HG02840 (cell line): ENCODE measurements around the gene CCR7.

Experiments used
- ATAC-seq: cut with Tn5 transposase; IDR thresholded peaks from one replicate; pipeline ENCODE4 v1.9.1; 2021; ENCODE audit warnings: mild to moderate bottlenecking, moderate library complexity, moderate number of reproducible peaks; ENCODE audit not compliant: unreplicated experiment, low FRiP score

CCR7 gene

GRCh38 chr17:40522250-40522960 is 42.9 kb downstream of the CCR7 start:
- no peak for ATAC-seq

GRCh38 chr17:40520991-40521453 is 44.2 kb downstream of the CCR7 start:
- ATAC-seq = no peak

DNA sequence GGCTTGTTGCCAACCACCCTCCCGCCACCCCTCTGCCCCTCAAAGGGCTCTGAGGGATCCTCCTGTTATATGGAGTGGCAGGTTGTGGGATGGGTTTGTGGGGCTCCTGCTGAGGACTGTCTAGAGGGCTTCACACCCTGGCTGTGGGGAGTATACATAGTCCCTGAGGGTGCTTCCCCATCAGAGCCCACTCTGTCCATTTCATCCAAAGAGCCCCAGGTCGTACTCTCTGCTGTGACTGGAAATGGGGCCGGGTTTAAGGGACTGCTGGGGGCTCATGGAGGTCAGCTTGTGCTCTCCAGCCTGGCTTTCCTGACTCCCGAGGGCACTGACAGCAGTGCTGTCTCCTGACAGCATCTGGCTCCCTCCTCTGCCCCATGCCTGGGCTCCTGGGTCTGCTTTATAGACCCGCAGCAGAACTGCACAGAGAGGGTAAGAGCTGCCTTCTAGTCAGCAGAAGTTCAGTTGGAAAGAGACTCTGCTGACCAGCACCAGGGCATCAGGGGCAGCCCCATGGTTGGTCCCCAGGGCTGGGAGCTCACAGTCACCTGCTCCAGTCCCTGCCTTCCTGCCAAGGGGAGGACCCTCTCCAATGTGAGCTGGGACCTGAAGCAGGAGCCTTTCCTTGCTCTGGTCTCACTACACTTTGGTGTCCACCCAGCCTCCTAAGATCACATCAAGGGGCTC is 46.0 kb downstream of the CCR7 start:
- no peak for ATAC-seq

- no peak for ATAC-seq
Observed at GRCh38 chr17:40518401-40519088, 46.7 kb downstream of the CCR7 start.

GRCh38 chr17:40517981-40518380 is 47.3 kb downstream of the CCR7 start:
- no peak for ATAC-seq

- no peak for ATAC-seq
Observed at GRCh38 chr17:40517286-40517662, 48.0 kb downstream of the CCR7 start.

- ATAC-seq = no peak
Observed at GRCh38 chr17:40516581-40517285, 48.5 kb downstream of the CCR7 start.

- ATAC-seq = no peak
Observed at GRCh38 chr17:40515491-40516041, 49.7 kb downstream of the CCR7 start.

- ATAC-seq = no peak
Observed at GRCh38 chr17:40515011-40515410, 50.3 kb downstream of the CCR7 start.

GRCh38 chr17:40514013-40514875 is 51.0 kb downstream of the CCR7 start:
- no peak for ATAC-seq

GRCh38 chr17:40511667-40512220 is 53.5 kb downstream of the CCR7 start:
- no peak for ATAC-seq

DNA sequence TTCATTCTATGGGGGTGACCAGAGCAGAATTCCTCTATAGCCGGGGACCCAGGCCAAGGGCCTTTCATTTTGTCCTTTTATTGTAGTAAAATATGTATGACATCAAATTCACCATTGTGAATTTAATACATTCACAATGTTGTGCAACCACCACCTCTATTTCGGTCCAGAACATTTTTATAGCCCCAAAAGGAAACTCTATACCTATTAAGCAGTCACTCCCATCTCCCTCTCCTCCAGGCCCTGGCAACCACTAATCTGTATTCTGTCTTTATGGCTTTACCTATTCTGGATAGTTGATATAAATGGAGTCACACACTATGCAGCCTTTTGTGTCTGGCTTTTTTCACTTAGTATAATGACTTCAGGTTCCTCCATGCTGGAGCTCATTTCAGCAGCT is 54.1 kb downstream of the CCR7 start:
- ATAC-seq = no peak

- ATAC-seq = no peak
Observed at GRCh38 chr17:40510328-40510648, 55.0 kb downstream of the CCR7 start.

DNA sequence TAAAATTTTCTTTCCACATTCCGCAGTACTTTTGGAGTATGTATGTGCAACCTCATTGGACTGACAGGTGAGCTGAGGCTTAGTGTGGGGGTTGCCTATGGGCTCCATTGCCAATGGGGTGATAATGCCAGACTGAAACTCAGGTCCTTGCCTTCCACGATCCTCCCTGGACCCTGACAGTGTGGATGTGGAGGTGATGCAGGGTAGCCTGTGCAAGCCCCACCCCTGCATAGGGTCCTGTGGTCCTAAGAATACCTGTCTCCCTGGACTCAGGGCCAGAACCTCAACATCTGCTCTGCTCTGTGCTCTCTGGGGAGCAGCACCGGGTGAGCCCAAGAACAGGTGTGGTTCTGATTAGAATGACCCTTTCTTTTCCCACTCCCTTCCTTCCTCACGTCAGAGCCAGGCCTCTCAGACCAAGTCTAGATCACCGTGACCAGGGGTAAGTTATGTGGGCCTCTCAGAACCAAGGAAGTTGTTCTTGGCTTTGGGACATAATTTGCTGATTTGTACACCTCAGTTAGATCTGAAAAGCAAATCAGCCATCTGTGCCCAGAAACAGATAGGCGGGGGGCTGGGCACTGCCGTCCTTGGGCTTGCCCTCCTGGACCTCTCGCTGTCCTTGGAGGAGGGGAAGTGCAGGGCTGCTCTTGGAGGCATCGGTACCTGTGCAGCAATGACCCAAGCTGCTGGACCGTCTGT is 55.5 kb downstream of the CCR7 start:
- ATAC-seq = no peak

GRCh38 chr17:40506786-40507185 is 58.5 kb downstream of the CCR7 start:
- no peak for ATAC-seq
